GM12874 (cell line): Measurements from ENCODE around the gene LRP1B.

Experiments
- TF ChIP-seq, protein P1 (sequence below): IDR thresholded peaks from 2 replicates; pipeline ENCODE4 v1.5.1; 2011; ENCODE audit warnings: low read depth, mild to moderate bottlenecking, control low read depth, low read length, moderate library complexity; ENCODE audit not compliant: insufficient read depth

LRP1B gene

DNA sequence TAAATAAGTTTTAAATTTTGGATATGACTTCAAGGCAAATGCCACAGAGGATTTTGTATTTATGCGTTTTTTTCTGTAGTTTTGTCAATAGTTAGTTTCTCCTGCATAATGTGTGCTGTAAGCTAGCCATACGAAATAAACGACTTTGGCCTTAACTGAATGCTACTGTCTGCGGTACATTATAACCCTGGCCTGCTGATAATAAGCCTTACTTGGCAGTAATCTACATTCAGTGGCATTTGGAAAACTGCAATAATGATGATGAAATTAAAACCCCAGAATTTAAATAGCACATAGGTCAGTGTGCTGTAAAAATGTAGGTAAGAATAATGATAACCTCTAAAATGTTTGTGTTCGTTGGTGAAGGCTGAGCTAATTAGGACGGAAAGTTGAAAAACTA is 88.8 kb downstream of the LRP1B start:
- TF ChIP-seq, protein P1, sequence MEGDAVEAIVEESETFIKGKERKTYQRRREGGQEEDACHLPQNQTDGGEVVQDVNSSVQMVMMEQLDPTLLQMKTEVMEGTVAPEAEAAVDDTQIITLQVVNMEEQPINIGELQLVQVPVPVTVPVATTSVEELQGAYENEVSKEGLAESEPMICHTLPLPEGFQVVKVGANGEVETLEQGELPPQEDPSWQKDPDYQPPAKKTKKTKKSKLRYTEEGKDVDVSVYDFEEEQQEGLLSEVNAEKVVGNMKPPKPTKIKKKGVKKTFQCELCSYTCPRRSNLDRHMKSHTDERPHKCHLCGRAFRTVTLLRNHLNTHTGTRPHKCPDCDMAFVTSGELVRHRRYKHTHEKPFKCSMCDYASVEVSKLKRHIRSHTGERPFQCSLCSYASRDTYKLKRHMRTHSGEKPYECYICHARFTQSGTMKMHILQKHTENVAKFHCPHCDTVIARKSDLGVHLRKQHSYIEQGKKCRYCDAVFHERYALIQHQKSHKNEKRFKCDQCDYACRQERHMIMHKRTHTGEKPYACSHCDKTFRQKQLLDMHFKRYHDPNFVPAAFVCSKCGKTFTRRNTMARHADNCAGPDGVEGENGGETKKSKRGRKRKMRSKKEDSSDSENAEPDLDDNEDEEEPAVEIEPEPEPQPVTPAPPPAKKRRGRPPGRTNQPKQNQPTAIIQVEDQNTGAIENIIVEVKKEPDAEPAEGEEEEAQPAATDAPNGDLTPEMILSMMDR, result no peak

DNA sequence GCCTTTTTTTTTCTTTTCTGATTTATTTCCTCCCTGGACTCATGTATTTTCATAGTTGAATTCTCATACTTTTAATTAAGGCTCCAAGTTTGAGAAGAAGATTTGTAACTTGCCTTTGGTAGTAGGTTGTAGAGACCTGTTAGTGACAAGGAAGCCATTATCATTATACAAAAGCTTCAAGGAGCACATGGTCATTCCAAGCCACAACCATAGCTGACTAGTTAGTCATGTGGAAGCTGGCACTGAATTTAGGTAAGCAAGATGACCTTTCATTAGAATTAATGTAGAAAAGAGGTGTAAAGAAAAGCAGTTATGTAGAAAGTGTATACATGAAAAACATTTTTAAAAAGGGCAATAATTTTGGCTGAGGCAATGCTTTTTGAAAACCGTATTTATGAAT is 89.7 kb downstream of the LRP1B start:
- TF ChIP-seq, protein P1, result no peak

DNA sequence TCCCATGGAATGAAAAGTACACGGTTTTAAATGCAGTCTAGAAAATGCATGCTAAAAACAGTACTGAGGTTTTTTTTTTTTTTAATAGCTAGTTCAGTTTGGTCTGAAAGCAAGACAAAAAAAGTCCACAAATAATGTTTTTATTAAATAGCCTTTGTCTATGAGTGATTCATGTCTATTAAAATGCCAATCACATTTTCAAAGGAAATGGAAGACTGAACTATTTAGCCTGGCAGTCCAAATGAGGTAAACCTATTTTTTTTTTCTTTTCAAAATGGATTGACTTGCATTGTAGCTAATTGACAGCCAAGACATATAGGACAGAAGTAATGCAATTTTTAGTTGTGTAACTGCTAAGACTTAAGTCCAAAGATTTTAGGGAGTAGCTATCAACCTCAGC is 90.3 kb downstream of the LRP1B start:
- TF ChIP-seq, protein P1, result no peak

DNA sequence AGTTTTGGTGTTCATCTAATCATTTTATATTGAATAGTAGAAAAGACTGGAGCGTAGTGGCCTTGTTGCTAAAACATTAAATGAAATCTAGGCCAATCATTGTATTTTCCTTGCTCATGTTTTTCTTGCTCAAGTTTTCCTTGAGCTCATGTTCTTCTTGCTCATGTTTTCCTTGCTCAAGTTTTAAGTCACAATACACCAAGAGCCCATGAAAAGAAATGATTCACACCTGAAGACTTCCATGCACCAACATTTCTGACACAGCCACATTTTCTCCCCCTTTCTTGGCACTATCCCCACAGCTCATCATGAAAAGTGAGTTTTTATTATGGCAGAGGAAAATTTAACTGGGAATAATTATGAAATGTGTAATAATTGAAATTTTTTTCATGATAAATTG is 92.0 kb downstream of the LRP1B start:
- TF ChIP-seq, protein P1, result no peak

DNA sequence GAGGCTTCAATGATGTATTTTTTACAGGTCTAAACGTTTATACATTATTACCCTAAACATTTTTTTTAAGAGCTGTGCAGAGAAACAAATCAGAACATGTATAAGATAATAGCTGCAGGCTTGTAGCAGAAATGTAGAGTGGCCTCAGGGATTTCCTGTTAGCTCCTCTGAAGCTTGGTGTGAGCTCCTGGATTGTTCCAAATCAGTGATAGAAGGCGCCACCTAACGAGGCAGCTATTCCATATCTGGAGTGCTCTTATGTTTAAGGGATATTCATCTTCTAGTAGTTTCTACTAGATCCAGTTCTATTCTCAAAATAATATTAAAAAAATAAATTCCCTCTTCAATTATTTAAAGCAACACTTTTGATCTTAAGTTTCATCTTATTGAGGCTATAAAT is 93.1 kb downstream of the LRP1B start:
- TF ChIP-seq, protein P1, result no peak

DNA sequence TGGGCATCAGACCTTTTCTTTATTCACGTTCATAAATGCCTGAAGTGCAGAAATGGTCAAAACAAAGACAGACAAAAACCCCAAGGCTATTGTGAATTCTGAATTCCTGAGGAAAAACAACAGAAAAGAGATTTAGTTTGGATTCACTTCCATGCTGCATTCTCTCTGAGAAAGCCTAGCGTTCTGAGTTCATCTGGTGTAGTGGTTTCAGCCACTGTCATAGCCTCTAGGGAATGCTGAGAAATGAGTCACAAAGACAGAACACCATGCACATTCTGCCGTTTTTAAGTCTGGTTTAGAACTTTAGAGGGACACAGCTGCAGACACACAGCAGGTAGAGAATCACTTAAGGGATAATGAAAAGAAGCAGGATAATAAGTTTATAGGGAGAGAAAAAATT is 93.8 kb downstream of the LRP1B start:
- TF ChIP-seq, protein P1, result no peak

DNA sequence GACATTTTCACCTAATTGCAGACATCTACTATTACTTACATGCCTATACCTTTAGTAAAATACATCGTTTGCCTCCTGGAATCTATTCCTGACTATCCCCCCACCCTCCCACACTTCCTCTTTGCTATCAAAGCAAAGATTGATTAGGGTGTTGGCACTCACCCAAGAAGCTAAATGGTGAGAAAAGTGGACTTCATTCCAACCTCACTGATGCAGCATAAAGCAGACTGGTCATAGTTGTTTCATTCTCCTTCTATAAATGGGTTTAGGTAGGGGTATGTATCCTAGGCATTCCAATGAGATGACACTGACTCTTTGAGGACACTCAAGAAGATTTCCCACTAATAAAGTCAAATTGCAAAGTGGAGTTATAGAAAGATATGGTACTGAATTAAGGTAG is 97.4 kb downstream of the LRP1B start:
- TF ChIP-seq, protein P1, result no peak

DNA sequence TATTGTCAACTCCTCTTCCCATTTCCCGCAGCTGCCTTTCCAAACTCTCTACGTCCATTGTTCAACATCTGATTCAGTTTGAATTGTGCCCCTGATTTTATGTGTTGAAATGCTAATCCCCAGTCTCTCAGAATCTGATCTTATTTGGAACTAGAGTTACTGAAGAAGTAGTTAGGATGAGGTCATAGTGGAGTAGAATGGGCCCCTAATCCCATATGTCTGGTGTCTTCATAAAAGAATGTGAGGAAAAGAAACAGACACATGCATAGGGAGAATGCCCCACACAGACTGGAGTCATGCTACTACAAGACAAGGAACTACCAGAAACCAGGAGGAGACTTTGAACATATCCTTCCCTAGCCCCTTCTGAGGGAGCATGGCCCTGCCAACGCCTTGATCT is 99.2 kb downstream of the LRP1B start:
- TF ChIP-seq, protein P1, result no peak
